HEK293 (cell line): ENCODE measurements around the gene ELN.

Experiments used
- CTCF ChIA-PET: fragments of 350-600 bp; formaldehyde crosslinking; extraction: SDS; loops from one replicate; lab custom pipeline; 2021; ENCODE audit warnings: antibody characterized with exemption; lab: Yijun Ruan, JAX
- POLR2A ChIA-PET: fragments of 300-600 bp; formaldehyde crosslinking; extraction: SDS; loops from one replicate; lab custom pipeline; 2020; ENCODE audit warnings: antibody characterized with exemption, inconsistent platforms; lab: Yijun Ruan, JAX
- H3K27ac ChIP-seq: fragments of 200-500 bp; sonication (Bioruptor generic); 2 replicates; pipeline ENCODE4 v1.5.1; 2014; ENCODE audit warnings: low read depth, low read length, control low read depth, inconsistent platforms; ENCODE audit errors: extremely low read depth
- H3K36me3 ChIP-seq, 2 experiments: fragments of 200-500 bp in 1 of 2; sonication (Bioruptor generic) in 1 of 2; 1 replicate in 1 of 2; 2 replicates in 1 of 2; pipeline ENCODE4 v1.5.1; 2014 to 2017; ENCODE audit warnings: inconsistent platforms in 2 of 2, low read length in 2 of 2; ENCODE audit not compliant: control insufficient read depth in 2 of 2, insufficient read depth in 1 of 2
- H3K4me1 ChIP-seq: fragments of 200-500 bp; sonication (Bioruptor generic); 2 replicates; pipeline ENCODE4 v1.5.1; 2014; ENCODE audit warnings: mild to moderate bottlenecking, low read length, inconsistent platforms; ENCODE audit not compliant: control insufficient read depth, insufficient read depth
- H3K4me3 ChIP-seq: 2 replicates; pipeline ENCODE4 v1.5.1; 2011; ENCODE audit warnings: low read depth, mild to moderate bottlenecking, control low read depth, low read length, moderate library complexity
- H3K9me3 ChIP-seq: fragments of 200-500 bp; sonication (Bioruptor generic); 2 replicates; pipeline ENCODE4 v1.5.1; 2014; ENCODE audit warnings: low read depth, low read length, inconsistent platforms; ENCODE audit not compliant: control insufficient read depth, insufficient read depth
- ELK4 ChIP-seq: IDR thresholded peaks from 2 replicates; pipeline ENCODE4 v1.6.1; 2011; ENCODE audit warnings: mild to moderate bottlenecking, low read depth, low read length, borderline replicate concordance
- HIC1 ChIP-seq: fragments of 450-650 bp; formaldehyde crosslinking; IDR thresholded peaks from 2 replicates; pipeline ENCODE4 v1.5.1; 2016; ENCODE audit warnings: missing biosample characterization, missing genetic modification characterization
- HOXC10 ChIP-seq: sonication (generic); formaldehyde crosslinking; IDR thresholded peaks from 2 replicates; pipeline ENCODE4 v1.8.1; 2023; ENCODE audit warnings: mild to moderate bottlenecking, missing genetic modification reagents
- KLF8 ChIP-seq: fragments of 450-650 bp; formaldehyde crosslinking; IDR thresholded peaks from 2 replicates; pipeline ENCODE4 v1.5.1; 2016; ENCODE audit warnings: missing biosample characterization, missing genetic modification characterization
- PRDM6 ChIP-seq: fragments of 450-650 bp; formaldehyde crosslinking; IDR thresholded peaks from 2 replicates; pipeline ENCODE4 v1.5.1; 2017; ENCODE audit warnings: missing biosample characterization, missing genetic modification characterization
- RBAK ChIP-seq: fragments of 450-650 bp; formaldehyde crosslinking; IDR thresholded peaks from 2 replicates; pipeline ENCODE4 v1.5.1; 2016; ENCODE audit warnings: missing biosample characterization, missing genetic modification characterization
- SCRT1 ChIP-seq: fragments of 450-650 bp; formaldehyde crosslinking; IDR thresholded peaks from 2 replicates; pipeline ENCODE4 v1.5.1; 2016; ENCODE audit warnings: missing biosample characterization, missing genetic modification characterization, borderline replicate concordance
- YY2 ChIP-seq: fragments of 450-650 bp; formaldehyde crosslinking; IDR thresholded peaks from 2 replicates; pipeline ENCODE4 v1.5.1; 2016; ENCODE audit warnings: missing biosample characterization, missing genetic modification characterization
- ZBTB8A ChIP-seq: fragments of 450-650 bp; formaldehyde crosslinking; IDR thresholded peaks from 2 replicates; pipeline ENCODE4 v1.5.1; 2016; ENCODE audit warnings: missing biosample characterization, missing genetic modification characterization
- ZEB2 ChIP-seq: fragments of 450-650 bp; formaldehyde crosslinking; IDR thresholded peaks from 2 replicates; pipeline ENCODE4 v1.5.1; 2016; ENCODE audit warnings: missing biosample characterization, missing genetic modification characterization
- ZNF148 ChIP-seq: fragments of 450-650 bp; formaldehyde crosslinking; IDR thresholded peaks from 2 replicates; pipeline ENCODE4 v1.5.0; 2017; ENCODE audit warnings: missing biosample characterization, missing genetic modification characterization, borderline replicate concordance
- ZNF169 ChIP-seq: fragments of 450-650 bp; formaldehyde crosslinking; IDR thresholded peaks from 2 replicates; pipeline ENCODE4 v1.5.1; 2016; ENCODE audit warnings: missing biosample characterization, missing genetic modification characterization
- ZNF391 ChIP-seq: fragments of 450-650 bp; formaldehyde crosslinking; IDR thresholded peaks from 2 replicates; pipeline ENCODE4 v1.5.1; 2016; ENCODE audit warnings: low read depth, missing biosample characterization, missing genetic modification characterization, borderline replicate concordance
- ZNF48 ChIP-seq: fragments of 450-650 bp; formaldehyde crosslinking; IDR thresholded peaks from 2 replicates; pipeline ENCODE4 v1.5.1; 2016; ENCODE audit warnings: missing biosample characterization, missing genetic modification characterization
- ZNF510 ChIP-seq: fragments of 450-650 bp; formaldehyde crosslinking; IDR thresholded peaks from 2 replicates; pipeline ENCODE4 v1.5.1; 2018; ENCODE audit warnings: mild to moderate bottlenecking, missing genetic modification characterization, missing biosample characterization; ENCODE audit not compliant: insufficient replicate concordance
- ZNF580 ChIP-seq: fragments of 450-650 bp; formaldehyde crosslinking; IDR thresholded peaks from 2 replicates; pipeline ENCODE4 v1.5.1; 2016; ENCODE audit warnings: missing biosample characterization, missing genetic modification characterization
- ZNF623 ChIP-seq: fragments of 450-650 bp; formaldehyde crosslinking; IDR thresholded peaks from 2 replicates; pipeline ENCODE4 v1.5.1; 2016; ENCODE audit warnings: missing biosample characterization, missing genetic modification characterization
- ZNF830 ChIP-seq: fragments of 450-650 bp; IDR thresholded peaks from 2 replicates; pipeline ENCODE4 v1.5.0; 2018; ENCODE audit warnings: missing biosample characterization, missing genetic modification characterization, low read depth, mild to moderate bottlenecking, moderate library complexity

The ELN gene

DNA sequence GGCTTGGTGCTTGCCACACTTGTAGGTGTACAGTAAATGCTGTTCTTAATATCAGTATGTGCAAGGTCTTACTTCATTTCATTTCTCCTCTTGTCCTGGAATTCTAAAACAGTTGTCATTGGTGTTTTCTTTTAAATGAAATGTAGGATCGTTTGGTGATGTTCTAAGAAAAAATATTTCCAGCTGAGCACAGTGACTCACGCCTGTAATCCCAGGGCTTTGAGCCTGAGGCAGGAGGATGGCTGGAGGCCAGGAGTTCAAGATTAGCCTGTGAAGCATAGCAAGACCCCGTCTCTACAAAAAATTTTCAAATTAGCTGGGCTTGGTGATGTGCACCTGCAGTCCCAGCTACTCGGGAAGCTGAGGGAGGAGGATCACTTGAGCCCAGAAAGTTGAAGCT, 32.6 kb upstream of the ELN start (continued):
- TF ChIP-seq ZNF580 (tag by site-specific recombination) (no peak), ZNF148 (tag by site-specific recombination) (no peak)
- TF ChIP-seq, all 188 proteins: peak for 0

- Histone ChIP-seq H3K4me3 (no peak overlapping the region), H3K4me1 (no peaks in the 10 kb centered on the region), H3K9me3 (no peaks in the 10 kb centered on the region), H3K36me3 (no peaks in the 10 kb centered on the region), H3K27ac (no peak overlapping the region)
- CTCF ChIA-PET = interaction anchor here (0.6 to 1.2 kb wide), 4 partner anchors 30 to 405 kb away, joined by 3 to 4 read pairs (median 3); no protein-coding TSS in a partner anchor
- POLR2A ChIA-PET = interaction anchor here (0.6 kb wide), 1 partner anchor 141 kb away, joined by 3 read pairs; no protein-coding TSS in a partner anchor
- TF ChIP-seq ZNF623 (no peak), HOXC10 (CRISPR knock-in tag) (no peak), KLF8 (tag by site-specific recombination) (no peak), SCRT1 (no peak), ZEB2 (tag by site-specific recombination) (no peak), YY2 (tag by site-specific recombination) (no peak), HIC1 (tag by site-specific recombination) (no peak), ZBTB8A (tag by site-specific recombination) (no peak), ZNF48 (tag by site-specific recombination) (no peak), PRDM6 (tag by site-specific recombination) (no peak), ZNF169 (no peak), RBAK (no peak), ELK4 (no peak), ZNF391 (tag by site-specific recombination) (no peak), ZNF510 (no peak), ZNF830 (tag by site-specific recombination) (no peak)
Measured at GRCh38 chr7:73995821-73996511, 32.0 kb upstream of the ELN start.
